Ramos (cell line): ENCODE data around the gene BEX1.
"Not testable (repeated sequence)": the region's sequence is repeated elsewhere in the genome, so short reads cannot be mapped to it uniquely, and the experiment has no call there.

Experiments
- in situ Hi-C: fragments of 300-500 bp; cut with MboI; formaldehyde crosslinking; loops from one replicate; pipeline ENCODE4 v1.14.3; 2022; ENCODE audit warnings: low sequenced_read_pairs; ENCODE audit not compliant: unreplicated experiment

Gene BEX1

GRCh38 chrX:103063918-103064434, at the start of gene BEX1:
BEX1 (minus strand) TSS chrX:103064171; CDS start chrX:103063274, 897 bp downstream.
- in situ Hi-C loops = no loop called here

- in situ Hi-C loops = not testable (repeated sequence)
These were observed 45.5 kb upstream of the BEX1 start for GRCh38 chrX:103109497-103109896.

GRCh38 chrX:103107836-103108235, 43.9 kb upstream of the BEX1 start:
- in situ Hi-C loops = no loop called here

- in situ Hi-C loops = not testable (repeated sequence)
These were observed 43.3 kb upstream of the BEX1 start for GRCh38 chrX:103107227-103107737.

GRCh38 chrX:103104370-103104769, 40.4 kb upstream of the BEX1 start:
- in situ Hi-C loops = not testable (repeated sequence)

GRCh38 chrX:103103866-103104265, 39.9 kb upstream of the BEX1 start:
- in situ Hi-C loops = not testable (repeated sequence)

- in situ Hi-C loops = no loop called here
These were observed 37.5 kb upstream of the BEX1 start for GRCh38 chrX:103101299-103102042.

GRCh38 chrX:103100484-103100883, 36.5 kb upstream of the BEX1 start:
- in situ Hi-C loops = no loop called here

- in situ Hi-C loops = no loop called here
These were observed 35.7 kb upstream of the BEX1 start for GRCh38 chrX:103099691-103100090.

GRCh38 chrX:103098488-103098887, 34.5 kb upstream of the BEX1 start:
- in situ Hi-C loops = no loop called here

- in situ Hi-C loops = no loop called here
These were observed 29.0 kb upstream of the BEX1 start, which contains the start of gene NXF3 for GRCh38 chrX:103092942-103093341. NXF3 (minus strand) TSS chrX:103093143; CDS start chrX:103093023, 120 bp downstream.

GRCh38 chrX:103081051-103081450, 17.1 kb upstream of the BEX1 start:
- in situ Hi-C loops = no loop called here

- in situ Hi-C loops = no loop called here
These were observed 9.5 kb upstream of the BEX1 start for GRCh38 chrX:103073467-103073866.

GRCh38 chrX:103066606-103067005, 2.6 kb upstream of the BEX1 start:
- in situ Hi-C loops = no loop called here

- in situ Hi-C loops = no loop called here
These were observed 653 bp downstream of the BEX1 start for GRCh38 chrX:103063191-103063845.

- in situ Hi-C loops = no loop called here
These were observed 2.5 kb downstream of the BEX1 start for GRCh38 chrX:103061486-103061885.

- in situ Hi-C loops = no loop called here
These were observed 7.1 kb downstream of the BEX1 start for GRCh38 chrX:103056902-103057301.

GRCh38 chrX:103052625-103053024, 11.3 kb downstream of the BEX1 start:
- in situ Hi-C loops = no loop called here

- in situ Hi-C loops = no loop called here
These were observed 12.6 kb downstream of the BEX1 start for GRCh38 chrX:103051260-103051789.

GRCh38 chrX:103033371-103033770, 30.6 kb downstream of the BEX1 start:
- in situ Hi-C loops = not testable (repeated sequence)

- in situ Hi-C loops = no loop called here
These were observed 46.4 kb downstream of the BEX1 start for GRCh38 chrX:103017542-103017941.
